ENCODE measurements around the gene FXYD7.

GRCh38 chr19:35167251-35168119, 24.4 kb downstream of the FXYD7 start:
- TF ChIP-seq CTCF (conservative IDR thresholded peaks at IDR 0.05; ENCODE audit: low read depth, low read length), result no peak
- no peak for TF ChIP-seq MXI1 (IDR thresholded peaks at IDR 0.05; ENCODE audit: borderline replicate concordance, low read depth, low read length)
- no peak for TF ChIP-seq MAZ (IDR thresholded peaks at IDR 0.05; ENCODE audit: borderline replicate concordance, low read depth, low read length)
- no peak for TF ChIP-seq RFX5 (IDR thresholded peaks at IDR 0.05; ENCODE audit: low read depth, low read length)
- no peak for TF ChIP-seq POLR2A (IDR thresholded peaks at IDR 0.05; ENCODE audit: low read depth, low read length)
- TF ChIP-seq CEBPB (IDR thresholded peaks at IDR 0.05; ENCODE audit: low read depth, low read length), result no peak
- no peak for TF ChIP-seq RCOR1 (IDR thresholded peaks at IDR 0.05; ENCODE audit: insufficient replicate concordance, low read length)
- TF ChIP-seq CHD1 (IDR thresholded peaks at IDR 0.05; ENCODE audit: low read depth, low read length), result no peak
- no peak for TF ChIP-seq NFE2L2 (IDR thresholded peaks at IDR 0.05; ENCODE audit: low read depth, low read length)
- no peak for TF ChIP-seq FOS (IDR thresholded peaks at IDR 0.05; ENCODE audit: low read depth, low read length)
